GM10847 (cell line): ENCODE measurements around the gene PIK3AP1.

Experiments used
- POLR2A ChIP-seq: IDR thresholded peaks from 2 replicates; pipeline ENCODE4 v1.6.1; 2011; ENCODE audit not compliant: insufficient read length; ENCODE audit errors: extremely low read depth

The PIK3AP1 gene

GRCh38 chr10:96743988-96744585 is 23.8 kb upstream of the PIK3AP1 start:
- no peak for TF ChIP-seq POLR2A

GRCh38 chr10:96740579-96741281 is 20.4 kb upstream of the PIK3AP1 start:
- TF ChIP-seq POLR2A = no peak

GRCh38 chr10:96740141-96740540 is 19.8 kb upstream of the PIK3AP1 start:
- no peak for TF ChIP-seq POLR2A

GRCh38 chr10:96724621-96725020 is 4.3 kb upstream of the PIK3AP1 start:
- no peak for TF ChIP-seq POLR2A

- no peak for TF ChIP-seq POLR2A
Measured at GRCh38 chr10:96721207-96721572, 876 bp upstream of the PIK3AP1 start.

- peak; percentile 17 for TF ChIP-seq POLR2A
Measured at GRCh38 chr10:96719850-96720421, 378 bp downstream of the PIK3AP1 start.

GRCh38 chr10:96719200-96719599 is 1.1 kb downstream of the PIK3AP1 start:
- TF ChIP-seq POLR2A = no peak

GRCh38 chr10:96718304-96718990 is 1.9 kb downstream of the PIK3AP1 start:
- no peak for TF ChIP-seq POLR2A

GRCh38 chr10:96716390-96716789 is 3.9 kb downstream of the PIK3AP1 start:
- TF ChIP-seq POLR2A = no peak

- no peak for TF ChIP-seq POLR2A
Measured at GRCh38 chr10:96714746-96715255, 5.5 kb downstream of the PIK3AP1 start.

- no peak for TF ChIP-seq POLR2A
Measured at GRCh38 chr10:96714031-96714590, 6.2 kb downstream of the PIK3AP1 start.

- no peak for TF ChIP-seq POLR2A
Measured at GRCh38 chr10:96712662-96713271, 7.5 kb downstream of the PIK3AP1 start.

- no peak for TF ChIP-seq POLR2A
Measured at GRCh38 chr10:96711048-96711728, 9.1 kb downstream of the PIK3AP1 start.

- TF ChIP-seq POLR2A = no peak
Measured at GRCh38 chr10:96709525-96709924, 10.8 kb downstream of the PIK3AP1 start.

- no peak for TF ChIP-seq POLR2A
Measured at GRCh38 chr10:96708996-96709395, 11.3 kb downstream of the PIK3AP1 start.

GRCh38 chr10:96708456-96708855 is 11.9 kb downstream of the PIK3AP1 start:
- no peak for TF ChIP-seq POLR2A
